ENCODE measurements around the gene FOSL2.

GRCh38 chr2:28366496-28367282 is 26.0 kb upstream of the FOSL2 start:
- TF ChIP-seq EZH2phosphoT487 (IDR thresholded peaks at IDR 0.05; ENCODE audit: unreplicated experiment) (no peak), EZH2 (IDR thresholded peaks at IDR 0.05; ENCODE audit: low read depth, unreplicated experiment) (no peak), POLR2AphosphoS5 (IDR thresholded peaks at IDR 0.05; ENCODE audit: low read depth) (no peak), CTCF (conservative IDR thresholded peaks at IDR 0.05; ENCODE audit: low read depth in 2 of 2) (no peak), CREB1 (CRISPR knock-in tag; IDR thresholded peaks at IDR 0.05; ENCODE audit: low read depth) (no peak), REST (IDR thresholded peaks at IDR 0.05; ENCODE audit: unreplicated experiment) (no peak), ETS1 (IDR thresholded peaks at IDR 0.05) (no peak), JUNB (IDR thresholded peaks at IDR 0.05; ENCODE audit: unreplicated experiment) (no peak), ZNF331 (CRISPR knock-in tag; IDR thresholded peaks at IDR 0.05; ENCODE audit: low read depth) (no peak), ZNF114 (CRISPR knock-in tag; IDR thresholded peaks at IDR 0.05) (no peak), NANOG (IDR thresholded peaks at IDR 0.05; ENCODE audit: borderline replicate concordance) (no peak), ZNF462 (CRISPR knock-in tag; IDR thresholded peaks at IDR 0.05) (no peak), STAT1 (IDR thresholded peaks at IDR 0.05; ENCODE audit: unreplicated experiment) (no peak)
